Activated T-cell treated with anti-CD3 and anti-CD28 coated beads, Interleukin-2, amount 50 U/mL, for 1 hour (primary cell): ENCODE data around the gene C16orf54.
"Not testable (repeated sequence)": the region's sequence is repeated elsewhere in the genome, so short reads cannot be mapped to it uniquely, and the experiment has no call there.

Experiments used
- DNase-seq: peaks from one replicate; pipeline ENCODE4 v3.0.0-alpha.2; 2020

C16orf54 gene

GRCh38 chr16:29738514-29738913, 7.3 kb downstream of the C16orf54 start:
- DNase-seq = no peak

GRCh38 chr16:29737713-29738112, 8.1 kb downstream of the C16orf54 start:
- no peak for DNase-seq

- DNase-seq = no peak
Measured at GRCh38 chr16:29736764-29737163, 9.0 kb downstream of the C16orf54 start.

GRCh38 chr16:29736112-29736511, 9.7 kb downstream of the C16orf54 start:
- DNase-seq = no peak

- no peak for DNase-seq
Measured at GRCh38 chr16:29734786-29735185, 11.0 kb downstream of the C16orf54 start.

DNA sequence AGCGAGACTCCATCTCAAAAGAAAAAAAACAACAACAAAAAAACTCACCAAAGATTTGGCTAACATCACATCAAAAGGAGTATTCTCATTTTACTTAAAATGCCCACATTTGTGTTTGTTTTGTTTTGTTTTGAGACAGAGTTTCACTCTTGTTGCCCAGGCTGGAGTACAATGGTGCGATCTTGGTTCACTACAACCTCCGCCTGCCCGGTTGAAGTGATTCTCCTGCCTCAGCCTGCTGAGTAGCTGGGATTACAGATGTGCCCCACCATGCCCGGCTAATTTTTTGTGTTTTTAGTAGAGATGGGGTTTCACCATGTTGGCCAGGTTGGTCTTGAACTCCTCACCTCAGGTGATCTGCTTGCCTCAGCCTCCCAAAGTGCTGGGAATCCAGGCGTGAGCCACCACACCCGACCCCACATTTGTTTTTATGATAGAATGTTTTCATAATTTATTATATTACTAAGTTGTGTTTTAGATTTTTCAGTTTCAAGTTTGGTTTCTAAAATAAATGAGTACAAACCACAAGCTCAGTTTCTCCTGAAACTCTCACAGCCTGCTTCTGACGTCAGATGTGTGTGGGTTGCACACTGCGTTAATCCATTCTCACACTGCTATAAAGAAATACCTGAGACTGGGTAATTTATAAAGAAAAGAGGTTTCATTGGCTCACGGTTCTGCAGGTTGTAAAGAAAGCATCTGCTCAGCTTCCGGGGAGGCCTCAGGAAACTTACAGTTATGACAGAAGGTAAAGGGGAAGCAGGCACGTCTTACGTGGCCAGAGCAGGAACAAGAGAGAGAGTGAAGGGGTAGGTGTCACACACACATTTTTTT, 13.8 kb downstream of the C16orf54 start:
- DNase-seq = not testable (repeated sequence)

- no peak for DNase-seq
Measured at GRCh38 chr16:29730649-29731048, 15.1 kb downstream of the C16orf54 start.

- no peak for DNase-seq
Measured at GRCh38 chr16:29729116-29729521, 16.7 kb downstream of the C16orf54 start.

- DNase-seq = no peak
Measured at GRCh38 chr16:29727452-29727851, 18.3 kb downstream of the C16orf54 start.

GRCh38 chr16:29726845-29727377, 18.9 kb downstream of the C16orf54 start:
- DNase-seq = no peak

- peak; percentile 56 for DNase-seq
Measured at GRCh38 chr16:29721167-29721879, 24.5 kb downstream of the C16orf54 start.

GRCh38 chr16:29720703-29721102, 25.1 kb downstream of the C16orf54 start:
- no peak for DNase-seq

- DNase-seq = no peak
Measured at GRCh38 chr16:29719063-29719462, 26.7 kb downstream of the C16orf54 start.

DNA sequence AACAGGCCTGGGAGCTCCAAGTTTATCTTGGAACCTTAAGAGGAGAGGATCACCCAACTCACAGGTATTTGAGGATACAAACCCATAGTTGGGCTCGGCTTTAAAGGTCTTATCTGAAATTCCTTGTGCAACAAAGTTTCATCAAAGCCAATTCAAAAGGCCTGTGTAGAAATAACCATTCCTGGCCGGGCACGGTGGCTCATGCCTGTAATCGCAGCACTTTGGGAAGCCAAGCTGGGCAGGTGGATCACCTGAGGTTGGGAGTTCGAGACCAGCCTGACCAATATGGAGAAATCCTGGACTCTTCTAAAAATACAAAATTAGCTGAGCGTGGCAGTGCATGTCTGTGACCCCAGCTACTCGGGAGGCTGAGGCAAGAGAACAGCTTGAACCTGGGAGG, 28.7 kb downstream of the C16orf54 start:
- DNase-seq = no peak

- DNase-seq = no peak
Measured at GRCh38 chr16:29714972-29715371, 30.8 kb downstream of the C16orf54 start.

DNA sequence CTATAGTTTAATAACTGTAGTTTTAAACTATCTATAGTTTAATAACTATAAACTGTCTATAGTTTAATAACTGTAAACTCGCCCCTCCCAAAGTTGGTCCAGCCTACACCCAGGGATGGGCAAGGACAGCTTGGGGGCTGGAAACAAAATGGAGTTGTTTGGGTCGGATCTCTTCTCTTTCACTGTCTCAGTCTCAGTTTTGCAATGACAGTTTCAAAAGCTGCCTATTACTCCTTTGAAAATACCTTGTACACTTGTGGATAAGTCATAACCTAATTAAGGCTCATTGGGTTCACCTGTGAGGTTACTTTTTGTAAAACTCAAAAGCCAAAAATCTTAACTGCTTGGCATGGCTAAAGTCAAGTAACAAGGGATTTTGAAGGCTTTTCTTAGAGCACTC, 31.4 kb downstream of the C16orf54 start:
- no peak for DNase-seq

GRCh38 chr16:29712809-29713208, 33.0 kb downstream of the C16orf54 start:
- no peak for DNase-seq

GRCh38 chr16:29710227-29711219, 35.3 kb downstream of the C16orf54 start:
- DNase-seq = no peak

DNA sequence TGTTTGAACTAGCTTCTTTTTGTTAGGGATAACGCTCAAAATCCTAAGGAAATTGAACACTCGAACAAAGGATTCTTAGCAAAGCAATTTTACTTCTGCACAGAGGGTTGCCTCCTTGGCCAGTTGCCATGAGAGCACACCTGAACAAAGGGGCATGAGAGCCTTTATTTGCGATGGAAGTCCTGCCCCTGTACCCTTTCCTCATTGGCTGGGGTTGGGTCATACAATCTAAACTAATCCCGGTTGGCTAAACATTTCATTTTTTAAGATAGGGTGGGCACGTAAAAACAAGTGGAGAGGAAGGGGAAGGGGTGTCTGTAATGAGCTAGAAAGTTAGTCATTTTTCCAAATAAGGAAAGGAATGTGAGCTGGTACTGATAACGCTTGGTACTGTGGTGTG, 36.1 kb downstream of the C16orf54 start:
- DNase-seq = not testable (repeated sequence)

DNA sequence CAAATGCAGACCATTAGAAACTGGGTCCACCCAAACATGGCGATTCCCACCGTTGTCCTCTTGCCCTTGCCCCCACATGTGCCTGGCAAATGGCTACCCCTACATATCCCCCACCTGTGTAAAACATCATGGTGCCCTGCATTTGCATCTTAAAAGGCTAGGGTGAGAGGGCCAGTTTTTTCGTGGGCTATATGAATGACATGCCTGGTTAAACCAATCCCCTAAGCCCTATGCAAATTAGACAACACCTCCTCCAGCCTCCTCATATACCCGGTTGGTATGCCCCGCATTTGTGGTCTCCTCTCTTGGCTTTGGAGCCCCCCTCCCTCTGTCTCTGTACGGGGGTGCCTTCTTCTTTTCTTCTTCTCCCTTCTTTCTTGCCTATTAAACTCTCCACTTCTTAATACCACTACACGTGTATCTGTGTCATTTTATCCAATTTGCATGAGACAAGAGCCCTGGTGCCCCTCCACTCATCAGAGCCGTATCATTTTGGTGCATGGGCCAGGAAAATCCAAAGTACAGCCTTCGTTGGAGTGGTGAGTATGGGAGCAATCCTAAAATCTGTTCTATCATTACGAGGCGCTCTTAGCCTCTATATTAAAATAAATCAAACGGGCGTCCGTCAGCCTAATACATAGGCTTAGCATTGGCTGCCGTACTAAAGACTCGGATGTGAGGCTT, 36.7 kb downstream of the C16orf54 start:
- no peak for DNase-seq

DNA sequence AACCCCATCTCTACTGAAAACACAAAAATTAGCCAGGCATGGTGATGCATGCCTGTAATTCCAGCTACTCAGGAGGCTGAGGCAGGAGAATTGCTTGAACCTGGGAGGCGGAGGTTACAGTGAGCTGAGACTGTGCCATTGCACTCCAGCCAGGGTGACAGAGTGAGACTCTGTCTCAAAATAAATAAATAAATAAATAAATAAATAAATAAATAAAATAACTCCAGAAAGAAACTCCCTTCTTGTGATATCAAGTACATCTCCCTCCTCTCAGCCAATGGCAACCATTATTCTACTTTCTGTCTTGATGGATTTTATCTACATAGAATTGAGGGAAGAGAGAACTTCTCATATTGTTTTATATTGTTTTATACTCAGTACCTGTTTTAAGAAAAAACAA, 38.6 kb downstream of the C16orf54 start:
- not testable (repeated sequence) for DNase-seq

DNA sequence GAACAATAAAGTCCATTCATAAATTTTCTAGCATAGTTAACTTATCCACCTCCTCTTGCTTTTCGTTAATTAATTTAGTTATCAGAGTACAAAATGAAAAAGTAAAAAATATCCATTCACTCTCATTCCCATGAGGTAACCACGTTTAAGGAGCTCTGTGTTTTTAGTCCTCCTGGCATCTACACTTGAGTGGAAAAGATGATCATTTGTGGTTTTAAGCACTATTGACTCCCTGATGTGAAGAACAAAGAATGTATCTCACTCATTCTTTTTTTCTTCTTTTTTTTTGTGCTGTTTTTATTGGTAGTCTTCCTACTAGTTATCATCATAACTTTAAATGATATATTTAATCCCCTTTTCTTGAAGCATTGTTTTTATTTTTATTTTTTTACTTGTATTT, 40.8 kb downstream of the C16orf54 start:
- no peak for DNase-seq
